Gastroesophageal sphincter (tissue), 4 donors: ENCODE measurements around the gene XPA. TPM values are rescaled to one million over a fixed set of nuclear protein-coding genes. Genes with fewer than 3 reads are reported as not detected.

Source experiments
- ATAC-seq: fragments of 150-250 bp; one replicate; pipeline ENCODE4 v1.9.1; 2016; ENCODE audit warnings: mild to moderate bottlenecking, moderate library complexity
- H3K27ac ChIP-seq, 4 donors: fragments of 200-600 bp; sonication (generic) in 3 of 4; 1 replicate in 3 of 4; 2 replicates in 1 of 4; pipeline ENCODE4 v1.5.1; 2016 to 2019
- H3K27me3 ChIP-seq: fragments of 200-600 bp; sonication (generic); one replicate; pipeline ENCODE4 v1.5.1; 2019
- H3K36me3 ChIP-seq, 2 donors: fragments of 200-600 bp; sonication (generic); one replicate each; pipeline ENCODE4 v1.5.1; 2019; ENCODE audit warnings: control low read depth in 1 of 2
- H3K4me1 ChIP-seq, 3 donors: fragments of 200-600 bp; sonication (generic); 1 replicate in 2 of 3; 2 replicates in 1 of 3; pipeline ENCODE4 v1.5.1; 2016 to 2019; ENCODE audit warnings: control low read depth in 2 of 3
- H3K4me3 ChIP-seq, 2 donors: fragments of 200-600 bp; sonication (generic); one replicate each; pipeline ENCODE4 v1.5.1; 2019; ENCODE audit warnings: mild to moderate bottlenecking in 1 of 2, moderate library complexity in 1 of 2
- H3K9me3 ChIP-seq, 3 donors: fragments of 200-600 bp; sonication (generic); one replicate each; pipeline ENCODE4 v1.5.1; 2017 to 2019; ENCODE audit warnings: control low read depth in 2 of 3
- EP300 ChIP-seq: sonication (generic); formaldehyde crosslinking; IDR thresholded peaks from one replicate; pipeline ENCODE4 v1.6.1; 2017; ENCODE audit warnings: antibody characterized with exemption, mild to moderate bottlenecking
- POLR2A ChIP-seq, 2 donors: fragments of 450-650 bp; IDR thresholded peaks; one replicate each; pipeline ENCODE4 v1.6.1; 2017; ENCODE audit warnings: antibody characterized with exemption in 2 of 2, mild to moderate bottlenecking in 2 of 2, moderate library complexity in 1 of 2
- POLR2AphosphoS5 ChIP-seq: sonication (generic); formaldehyde crosslinking; IDR thresholded peaks from one replicate; pipeline ENCODE4 v1.6.1; 2017; ENCODE audit warnings: antibody characterized with exemption
- WGBS, 2 donors: methylation state at CpG; one replicate each; pipeline ENCODE4 v1.1.5; 2018; ENCODE audit warnings: low coverage in 1 of 2; 5-methylcytosine and 5-hydroxymethylcytosine counted together
- total RNA-seq, 4 donors: library from RNA; depleted of rRNA; stranded (reverse); fragments of >200 nt; gene quantifications; one replicate each; pipeline ENCODE4 v1.1.0, GENCODE V29; 2016
- TF ChIP-seq, protein P1 (sequence below), 4 experiments: fragments of 200-600 bp in 2 of 4; fragments of 450-650 bp in 2 of 4; sonication (generic) in 1 of 4; IDR thresholded peaks; one replicate each; pipeline ENCODE4 v1.5.1; 2017 to 2019; ENCODE audit warnings: antibody characterized with exemption in 4 of 4, mild to moderate bottlenecking in 2 of 4, moderate library complexity in 2 of 4

The XPA gene
- total RNA-seq, 4 donors from 2014 or later = 24.2 to 27.6 (median 25.8) TPM

DNA sequence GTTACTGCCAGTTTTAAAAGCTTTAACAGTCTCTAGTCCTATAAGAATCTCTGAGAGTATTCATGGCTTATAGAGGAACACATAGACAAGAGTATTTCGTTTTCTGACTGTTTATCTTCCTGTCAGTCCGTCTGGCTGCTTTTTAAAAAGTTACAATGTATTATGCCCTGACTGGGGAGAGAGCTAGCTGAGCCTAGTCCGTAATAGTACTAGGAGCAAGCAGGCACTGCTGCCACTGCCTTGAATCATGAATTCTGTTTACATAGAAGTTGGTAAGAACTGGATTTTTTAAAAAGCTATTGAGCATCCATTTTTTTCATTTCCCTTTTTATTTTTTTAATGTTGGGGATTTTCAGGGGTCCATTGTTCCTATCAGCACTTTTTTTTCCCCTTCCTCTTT, 26.6 kb downstream of the XPA start:
- Histone ChIP-seq H3K27me3 (no peaks in the 10 kb centered on the region), H3K27ac (no peak overlapping the region), H3K9me3 (no peaks in the 10 kb centered on the region), H3K4me3 (no peak overlapping the region), H3K36me3 (peaks cover 21 to 100% of the 10 kb centered on the region in 2 donors), H3K4me1 (peaks cover 0 to 6% (median 0%) of the 10 kb centered on the region in 3 donors)
- TF ChIP-seq POLR2AphosphoS5 (no peak), EP300 (no peak), POLR2A (IDR thresholded peaks at IDR 0.05) (no peak)
- TF ChIP-seq, protein P1, sequence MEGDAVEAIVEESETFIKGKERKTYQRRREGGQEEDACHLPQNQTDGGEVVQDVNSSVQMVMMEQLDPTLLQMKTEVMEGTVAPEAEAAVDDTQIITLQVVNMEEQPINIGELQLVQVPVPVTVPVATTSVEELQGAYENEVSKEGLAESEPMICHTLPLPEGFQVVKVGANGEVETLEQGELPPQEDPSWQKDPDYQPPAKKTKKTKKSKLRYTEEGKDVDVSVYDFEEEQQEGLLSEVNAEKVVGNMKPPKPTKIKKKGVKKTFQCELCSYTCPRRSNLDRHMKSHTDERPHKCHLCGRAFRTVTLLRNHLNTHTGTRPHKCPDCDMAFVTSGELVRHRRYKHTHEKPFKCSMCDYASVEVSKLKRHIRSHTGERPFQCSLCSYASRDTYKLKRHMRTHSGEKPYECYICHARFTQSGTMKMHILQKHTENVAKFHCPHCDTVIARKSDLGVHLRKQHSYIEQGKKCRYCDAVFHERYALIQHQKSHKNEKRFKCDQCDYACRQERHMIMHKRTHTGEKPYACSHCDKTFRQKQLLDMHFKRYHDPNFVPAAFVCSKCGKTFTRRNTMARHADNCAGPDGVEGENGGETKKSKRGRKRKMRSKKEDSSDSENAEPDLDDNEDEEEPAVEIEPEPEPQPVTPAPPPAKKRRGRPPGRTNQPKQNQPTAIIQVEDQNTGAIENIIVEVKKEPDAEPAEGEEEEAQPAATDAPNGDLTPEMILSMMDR (IDR thresholded peaks at IDR 0.05) = no peak
- ATAC-seq = no peak
- WGBS, 2 donors = 52 to 54% methylated on average over 3 of the region's 3 CpGs

DNA sequence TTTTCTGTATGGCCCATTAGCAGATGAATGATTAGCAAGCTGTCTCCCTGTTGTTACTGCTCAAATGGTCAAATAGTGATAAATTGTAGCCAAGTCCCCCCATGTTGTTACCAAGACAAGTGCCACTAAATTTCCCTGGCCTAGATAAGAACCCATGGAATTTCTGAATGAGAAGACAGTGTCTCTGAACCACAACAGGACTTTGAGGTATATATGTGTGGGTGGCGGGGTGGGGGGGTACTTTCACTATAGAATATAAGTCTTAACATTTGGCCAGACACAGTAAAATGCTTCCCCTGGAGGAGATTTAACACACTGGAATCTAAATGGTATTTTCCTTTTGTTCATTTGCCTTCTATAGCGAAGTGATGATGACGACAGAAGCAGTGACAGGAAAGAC, 28.7 kb downstream of the XPA start:
- WGBS, 2 donors = 81 to 100% methylated on average over 3 of the region's 3 CpGs
- Histone ChIP-seq H3K27ac (no peak overlapping the region), H3K36me3 (peaks cover 23 to 100% of the 10 kb centered on the region in 2 donors), H3K9me3 (no peaks in the 10 kb centered on the region), H3K4me3 (no peak overlapping the region), H3K4me1 (peaks cover 0 to under 1% (median 0%) of the 10 kb centered on the region in 3 donors), H3K27me3 (no peaks in the 10 kb centered on the region)
- ATAC-seq = no peak
- TF ChIP-seq, protein P1 (IDR thresholded peaks at IDR 0.05) = no peak
- TF ChIP-seq POLR2AphosphoS5 (no peak), POLR2A (IDR thresholded peaks at IDR 0.05) (no peak), EP300 (no peak)

DNA sequence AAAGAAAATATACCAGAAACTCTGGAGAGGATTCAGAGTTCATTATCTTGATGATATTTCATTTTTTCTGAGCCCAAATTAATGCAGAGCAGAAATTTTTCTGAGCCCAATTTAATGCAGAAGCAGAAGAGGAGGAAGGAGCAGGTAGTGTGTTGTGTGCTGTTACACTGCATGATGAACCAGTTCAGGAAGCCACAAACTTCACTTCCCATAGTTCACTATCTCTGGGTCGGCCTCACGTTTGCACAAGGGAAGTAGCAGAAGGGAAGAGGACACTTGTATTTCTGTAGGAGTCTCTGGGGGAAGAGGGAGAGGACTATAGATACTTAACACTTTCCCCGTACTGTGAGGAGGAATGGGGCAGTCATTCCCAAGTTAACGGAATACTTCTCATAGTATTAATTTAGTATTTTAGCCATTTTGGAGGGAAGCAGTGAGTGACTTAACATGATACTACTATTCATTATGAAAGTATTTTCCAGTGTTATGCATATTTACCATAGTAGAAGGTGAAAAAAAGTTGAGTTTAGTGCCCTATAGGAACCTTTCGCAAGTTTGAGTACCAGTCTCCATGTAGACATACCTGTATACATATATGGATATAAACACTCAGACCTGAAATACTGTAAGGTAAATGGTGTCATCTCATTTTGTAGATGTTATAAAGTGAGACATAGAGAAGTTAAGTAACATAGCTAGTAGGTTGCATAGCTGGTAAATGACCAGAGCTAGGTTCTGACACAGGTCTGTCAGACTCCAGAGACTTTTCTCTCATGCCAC, 30.0 kb downstream of the XPA start:
- 63 to 74% methylated on average over 3 to 5 of the region's 5 CpGs for WGBS, 2 donors
- no peak overlapping the region for H3K4me3 ChIP-seq
- no peak for ATAC-seq
- H3K36me3 ChIP-seq = peaks cover 21 to 100% of the 10 kb centered on the region in 2 donors
- no peaks in the 10 kb centered on the region for H3K27me3 ChIP-seq
- H3K9me3 ChIP-seq = no peaks in the 10 kb centered on the region
- H3K27ac ChIP-seq = no peak overlapping the region
- no peaks in the 10 kb centered on the region for H3K4me1 ChIP-seq
- TF ChIP-seq, protein P1 (IDR thresholded peaks at IDR 0.05) = no peak
- TF ChIP-seq POLR2AphosphoS5 = no peak
- no peak for TF ChIP-seq POLR2A (IDR thresholded peaks at IDR 0.05)
- TF ChIP-seq EP300 = no peak

DNA sequence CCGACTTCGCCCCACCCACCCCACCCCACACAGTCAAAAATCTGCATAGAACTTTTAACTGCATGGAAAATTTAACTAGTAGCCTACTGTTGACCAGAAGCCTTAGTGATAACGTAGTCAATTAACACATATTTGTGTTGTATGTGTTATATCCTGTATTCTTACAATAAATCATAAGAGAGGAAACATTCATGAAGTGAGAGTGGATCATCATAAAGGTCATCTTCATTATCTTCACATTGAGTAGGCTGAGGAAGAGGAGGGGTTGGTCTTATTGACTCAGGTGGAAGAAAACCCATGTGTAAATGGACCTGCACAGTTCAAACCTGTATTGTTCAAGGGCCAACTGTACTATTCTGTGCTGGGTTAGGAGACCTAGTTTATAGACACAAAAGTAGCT, 31.4 kb downstream of the XPA start:
- WGBS, 2 donors = 96% methylated on average over 3 of the region's 3 CpGs; no CpG with 5 or more reads in 1 of the 2 donors
- H3K27me3 ChIP-seq = no peaks in the 10 kb centered on the region
- TF ChIP-seq POLR2A (IDR thresholded peaks at IDR 0.05) = no peak
- TF ChIP-seq, protein P1 (IDR thresholded peaks at IDR 0.05) = no peak
- TF ChIP-seq POLR2AphosphoS5 = no peak
- TF ChIP-seq EP300 = no peak
- no peak for ATAC-seq
- no peak overlapping the region for H3K27ac ChIP-seq
- H3K4me1 ChIP-seq = no peaks in the 10 kb centered on the region
- no peak overlapping the region for H3K4me3 ChIP-seq
- H3K9me3 ChIP-seq = no peaks in the 10 kb centered on the region
- H3K36me3 ChIP-seq = peaks cover 21 to 100% of the 10 kb centered on the region in 2 donors

DNA sequence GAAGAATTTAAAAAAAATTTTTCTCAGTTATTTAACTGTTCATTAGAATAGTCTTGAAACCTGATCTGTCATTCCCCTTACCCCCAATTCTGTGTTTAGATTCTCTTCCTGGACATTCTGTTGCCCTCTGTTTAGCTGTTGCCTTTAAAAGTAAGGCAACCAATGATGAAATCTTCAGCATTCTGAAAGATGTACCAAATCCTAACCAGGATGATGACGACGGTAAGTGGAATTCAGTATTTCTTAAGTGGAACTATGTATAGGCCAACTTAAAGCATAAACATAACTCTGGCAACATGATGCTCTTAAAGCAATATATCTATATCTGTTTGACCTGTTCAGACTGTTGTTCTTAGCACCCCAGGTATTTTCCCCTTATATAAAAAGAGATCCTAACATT, 36.3 kb downstream of the XPA start:
- Histone ChIP-seq H3K9me3 (no peaks in the 10 kb centered on the region), H3K27me3 (no peaks in the 10 kb centered on the region), H3K4me3 (no peak overlapping the region), H3K36me3 (peaks cover 11 to 100% of the 10 kb centered on the region in 2 donors), H3K4me1 (peaks cover 0 to 5% (median 0%) of the 10 kb centered on the region in 3 donors), H3K27ac (no peak overlapping the region)
- ATAC-seq = no peak
- WGBS, 2 donors = 84% methylated on average over 2 of the region's 2 CpGs; no CpG with 5 or more reads in 1 of the 2 donors
- TF ChIP-seq POLR2AphosphoS5 = no peak
- TF ChIP-seq, protein P1 (IDR thresholded peaks at IDR 0.05) = no peak
- TF ChIP-seq POLR2A (IDR thresholded peaks at IDR 0.05) = no peak
- TF ChIP-seq EP300 = no peak
